NCI-H1930 (cell line): ENCODE data around the gene COMMD2.

ENCODE experiments used
- DNase-seq, 2 experiments: peaks; one replicate each; lab custom pipeline; 2025; lab: John Stamatoyannopoulos, UW

COMMD2 gene

DNA sequence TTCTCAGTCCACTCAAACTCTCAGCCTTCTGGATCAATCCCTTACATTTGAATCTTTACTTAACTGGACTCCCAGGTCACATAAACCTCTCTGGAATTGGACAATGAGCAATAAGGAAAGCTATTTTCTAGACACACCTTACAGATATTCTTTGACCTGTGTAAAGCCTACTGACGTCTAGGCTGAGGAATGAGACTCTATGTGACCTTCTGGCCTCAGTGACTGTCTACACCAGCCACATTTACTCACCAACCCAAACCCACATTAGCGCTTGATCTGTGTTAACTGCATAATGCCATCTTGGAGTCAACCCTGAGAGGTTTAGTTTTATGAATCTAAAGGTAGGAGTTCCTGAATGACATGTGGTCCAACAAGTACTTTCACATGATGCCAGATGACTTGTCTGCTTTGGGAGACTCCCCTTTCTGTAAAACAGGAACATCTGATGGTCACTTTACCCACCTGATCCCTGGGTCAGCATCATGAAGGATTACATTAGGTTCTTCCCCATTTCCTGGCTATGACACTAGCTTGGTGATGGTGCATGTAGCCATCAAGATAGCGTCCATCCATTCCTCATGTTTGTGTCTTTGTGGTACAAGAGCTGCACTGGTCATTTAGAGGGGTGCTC, 11.4 kb upstream of the COMMD2 start:
- DNase-seq: no peak

DNA sequence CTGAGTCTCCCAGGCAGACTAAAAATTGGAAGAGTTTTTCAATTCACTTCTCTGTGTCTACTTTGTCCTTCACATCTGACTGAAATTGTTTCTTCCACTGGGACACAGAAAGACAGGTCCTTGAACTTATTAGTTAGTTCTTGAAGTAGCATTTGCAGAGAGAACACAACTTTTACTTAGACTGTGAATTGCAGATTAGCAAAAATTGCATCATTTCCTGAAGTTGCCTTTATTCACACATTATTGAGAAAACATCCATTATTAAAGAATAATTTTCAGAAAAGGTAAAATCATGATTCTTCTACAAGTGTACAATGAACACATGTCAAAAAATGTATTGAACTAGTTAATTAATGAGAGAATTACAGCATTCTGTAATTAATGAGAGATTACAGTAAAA, 1.4 kb upstream of the COMMD2 start:
- DNase-seq: no peak

DNA sequence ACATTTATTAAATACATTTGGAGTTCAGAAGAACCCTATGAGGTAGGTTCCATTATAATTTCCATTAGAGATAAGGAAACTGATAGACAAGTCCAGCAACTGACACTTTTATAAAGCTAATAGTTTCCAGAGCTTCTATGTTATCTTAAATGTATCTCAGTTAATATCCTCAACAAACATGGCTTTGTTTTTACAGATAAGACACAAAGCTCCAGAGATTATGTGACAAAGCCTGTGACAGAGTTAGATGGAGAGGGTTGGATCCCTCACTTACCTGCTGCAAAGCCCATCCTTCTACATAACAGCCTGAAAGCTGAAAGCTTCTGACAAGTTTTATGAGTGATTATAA, 473 bp upstream of the COMMD2 start:
- DNase-seq: no peak

DNA sequence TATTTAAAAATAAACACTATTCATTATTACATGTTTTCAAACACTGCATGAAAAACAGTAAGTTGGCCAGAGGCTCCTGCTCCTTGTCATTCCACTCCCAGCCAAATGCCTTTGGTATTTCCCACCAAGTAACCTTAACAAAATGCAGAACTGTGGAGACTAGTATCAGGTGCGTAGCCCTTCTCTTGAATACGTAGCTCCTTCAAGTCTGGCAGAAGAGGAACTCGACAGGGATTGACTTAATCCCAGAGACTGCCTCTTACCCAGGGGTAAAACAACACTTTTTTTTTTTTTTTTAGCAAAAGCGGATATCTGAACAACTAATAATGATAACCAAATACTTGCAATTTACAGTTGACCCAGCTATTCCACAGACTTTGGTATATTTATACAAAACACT, 738 bp downstream of the COMMD2 start:
- peak in 1 of 2 experiments; percentile 1 for DNase-seq

GRCh38 chr3:149744606-149745005, 7.7 kb downstream of the COMMD2 start:
- no peak for DNase-seq

GRCh38 chr3:149744151-149744550, 8.1 kb downstream of the COMMD2 start:
- no peak for DNase-seq

- DNase-seq: no peak
Measured at GRCh38 chr3:149739396-149739795, 12.9 kb downstream of the COMMD2 start.

DNA sequence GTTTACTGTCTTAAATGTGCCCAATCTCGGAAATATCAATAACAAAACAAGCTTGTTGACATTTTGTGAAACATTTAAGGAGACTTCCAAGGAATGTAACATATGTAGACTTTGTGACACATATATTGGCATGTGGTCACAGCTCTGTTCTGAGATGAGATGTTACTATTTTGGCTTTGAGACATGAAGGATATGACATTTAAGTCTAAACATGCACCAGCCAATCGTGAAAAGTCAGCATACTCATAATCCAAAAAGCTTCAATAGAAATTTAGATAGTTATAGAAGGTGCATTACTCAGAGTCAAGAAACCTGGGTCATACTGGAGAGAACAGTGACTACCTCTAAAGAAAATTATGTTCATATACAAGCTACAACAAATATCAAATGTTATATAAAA, 13.4 kb downstream of the COMMD2 start:
- DNase-seq: no peak

DNA sequence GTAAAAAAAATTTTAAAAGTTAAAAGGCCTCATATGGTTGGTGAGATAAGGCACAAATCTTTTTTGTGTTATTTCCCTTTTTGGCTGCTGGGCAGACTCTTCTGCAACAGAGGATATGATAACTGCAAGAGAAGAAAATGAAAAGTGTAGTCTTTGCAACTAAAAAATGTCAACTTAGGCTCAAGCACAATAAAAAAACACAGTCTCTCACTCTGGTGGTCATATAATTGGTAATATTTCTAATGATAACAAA, 15.4 kb downstream of the COMMD2 start:
- DNase-seq: no peak

DNA sequence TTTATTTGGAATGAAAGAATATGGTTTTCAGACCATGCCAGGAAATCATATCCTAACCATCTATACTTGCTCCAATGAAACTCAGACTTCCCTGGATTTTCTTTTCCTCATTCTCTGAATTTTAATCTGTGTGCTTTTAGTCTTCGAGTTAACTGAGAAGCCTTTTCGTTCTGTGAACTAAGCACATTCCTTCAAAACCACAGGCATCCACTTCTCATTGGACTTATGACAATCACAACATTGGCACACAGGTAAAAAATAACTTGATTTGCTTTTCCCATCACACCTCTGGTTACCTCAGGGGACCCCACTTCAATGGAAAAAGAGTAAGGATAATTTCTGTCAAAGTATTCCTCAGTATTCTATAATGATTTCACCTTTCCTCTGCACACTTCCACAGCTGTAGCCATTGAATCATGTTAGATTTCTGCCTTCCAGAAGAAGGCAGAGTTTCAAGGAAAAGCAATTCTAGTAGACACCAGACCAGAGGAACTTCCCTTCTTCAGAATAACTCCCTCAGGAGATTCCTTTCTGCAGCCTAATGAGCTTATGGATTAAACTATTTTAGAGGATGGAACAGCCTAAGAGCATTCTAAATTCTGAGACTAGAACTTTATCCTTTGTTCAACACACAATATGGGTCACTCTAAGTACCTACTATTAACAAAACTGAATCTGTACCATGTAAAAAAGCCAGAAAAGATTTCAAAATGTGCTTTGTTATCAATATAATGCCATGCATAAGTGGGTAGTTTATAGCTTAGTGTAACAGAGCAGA, 15.9 kb downstream of the COMMD2 start:
- DNase-seq: no peak

GRCh38 chr3:149732234-149732633, 20.1 kb downstream of the COMMD2 start:
- no peak for DNase-seq

- DNase-seq: no peak
Measured at GRCh38 chr3:149727656-149728055, 24.6 kb downstream of the COMMD2 start.

DNA sequence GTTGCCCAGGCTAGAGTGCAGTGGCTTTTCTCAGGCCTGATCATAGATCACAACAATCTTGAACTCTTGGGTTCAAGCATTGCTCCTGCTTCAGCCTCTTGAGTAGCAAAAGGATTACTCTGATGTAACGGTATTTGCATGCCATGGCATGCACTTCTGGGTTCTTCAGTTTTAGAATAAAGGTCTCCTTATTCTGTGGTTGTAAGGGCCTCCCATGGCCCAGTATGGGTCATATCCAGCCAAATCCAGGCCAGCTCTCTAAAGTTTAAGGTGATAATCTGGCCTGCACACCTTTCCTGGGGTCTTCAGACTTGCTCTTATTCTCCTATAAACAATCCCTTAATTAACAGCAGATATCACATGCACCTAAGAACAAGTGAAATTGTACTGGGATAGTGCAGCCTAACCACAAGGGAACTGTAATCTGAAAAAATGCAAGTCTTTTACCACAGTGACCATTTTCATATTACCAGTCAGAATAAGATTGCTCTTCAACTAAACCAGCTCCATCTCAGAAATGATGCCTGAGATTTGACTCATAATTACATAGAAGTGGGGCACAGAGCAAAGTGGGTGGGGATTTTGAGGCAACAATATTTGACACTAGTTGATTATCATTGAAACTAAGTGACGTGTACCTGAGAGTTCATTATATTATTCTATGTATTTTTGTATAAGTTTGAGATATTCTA, 25.4 kb downstream of the COMMD2 start:
- no peak for DNase-seq

DNA sequence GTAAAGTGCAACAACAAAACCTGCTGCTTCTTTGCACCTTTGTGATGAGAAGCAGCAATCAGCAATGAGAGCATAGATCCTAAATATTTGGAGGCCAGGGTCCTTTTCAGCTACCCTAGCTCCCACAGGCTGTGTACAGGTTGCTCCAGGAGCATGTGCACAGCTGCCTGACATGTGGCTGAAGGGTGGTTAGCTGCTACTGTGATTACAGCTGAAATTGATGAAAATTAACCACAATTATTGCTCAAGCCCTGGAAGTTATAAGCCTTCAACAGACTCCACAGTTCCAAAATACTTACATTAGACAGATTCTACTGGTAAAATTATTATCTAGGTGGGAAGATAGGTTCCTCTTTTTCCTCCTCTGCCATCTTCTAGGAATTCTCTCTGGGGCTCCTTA, 28.5 kb downstream of the COMMD2 start:
- no peak for DNase-seq

- no peak for DNase-seq
Measured at GRCh38 chr3:149720918-149721317, 31.4 kb downstream of the COMMD2 start.

- peak in 1 of 2 experiments; percentile 5 for DNase-seq
Measured at GRCh38 chr3:149717391-149718056, 34.8 kb downstream of the COMMD2 start.

DNA sequence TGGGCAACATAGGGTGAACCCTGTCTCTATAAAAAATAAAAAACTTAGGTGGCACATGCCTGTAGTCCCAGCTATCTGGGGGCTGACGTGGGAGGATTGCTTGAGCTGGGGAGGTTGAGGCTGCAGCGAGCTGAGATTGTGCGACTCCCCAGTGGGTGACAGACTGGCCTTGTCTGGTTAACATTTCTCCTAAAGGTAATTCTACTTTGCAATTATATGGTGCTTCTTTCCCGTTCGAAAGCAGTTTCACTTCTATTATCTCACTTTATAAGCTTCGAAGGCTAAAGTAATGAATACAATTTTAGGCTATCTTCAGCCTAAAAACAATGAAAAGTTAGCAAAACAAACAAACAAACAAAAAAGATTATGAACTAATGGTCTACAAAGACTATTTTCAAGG, 35.3 kb downstream of the COMMD2 start:
- DNase-seq: no peak

GRCh38 chr3:149715247-149715646, 37.0 kb downstream of the COMMD2 start:
- DNase-seq: no peak

DNA sequence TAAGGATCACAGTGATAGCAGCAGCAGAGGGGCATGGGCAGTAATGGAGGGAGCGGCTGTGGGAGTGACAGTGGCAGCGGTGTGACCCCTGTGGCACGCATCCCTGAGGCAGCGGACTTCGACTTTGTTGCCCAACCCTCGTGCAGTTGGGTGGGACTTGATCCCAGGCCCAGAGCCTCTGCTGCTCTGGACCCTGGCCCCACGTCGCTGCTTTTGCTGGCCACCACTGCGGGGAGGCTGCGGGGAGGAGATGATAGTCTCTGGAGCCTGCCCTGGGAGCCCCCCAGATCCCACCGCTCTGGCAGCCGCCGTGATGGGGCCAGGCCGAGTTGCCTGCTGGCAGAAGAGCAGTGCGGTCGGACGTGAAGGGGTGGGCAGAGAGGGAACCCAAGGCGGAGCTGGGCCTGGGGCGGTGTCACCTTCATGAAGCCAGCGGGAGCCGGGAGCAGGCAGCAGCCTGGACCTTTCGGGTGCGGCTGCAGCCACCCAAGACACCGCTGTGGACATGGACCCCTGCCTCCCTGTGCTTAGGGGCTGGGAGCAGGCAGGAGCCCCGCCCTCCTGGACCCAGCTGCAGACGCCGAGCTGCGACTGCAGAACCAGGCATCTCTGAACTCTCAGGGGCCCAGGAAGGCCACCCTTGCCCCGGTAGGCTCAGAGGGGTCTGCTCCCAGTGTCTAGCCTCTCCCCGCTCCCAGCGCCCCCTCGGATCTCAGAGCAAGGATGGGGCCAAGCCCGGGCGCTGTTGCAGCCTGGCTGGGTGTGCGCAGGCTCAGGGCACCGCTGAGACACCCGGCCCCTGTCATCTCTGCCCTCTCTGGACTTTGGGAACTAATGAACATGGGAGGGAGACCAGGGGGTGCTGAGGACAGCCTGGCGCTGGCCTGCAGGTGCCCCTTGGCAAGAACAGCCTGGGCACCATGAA, 38.3 kb downstream of the COMMD2 start:
- DNase-seq: no peak

DNA sequence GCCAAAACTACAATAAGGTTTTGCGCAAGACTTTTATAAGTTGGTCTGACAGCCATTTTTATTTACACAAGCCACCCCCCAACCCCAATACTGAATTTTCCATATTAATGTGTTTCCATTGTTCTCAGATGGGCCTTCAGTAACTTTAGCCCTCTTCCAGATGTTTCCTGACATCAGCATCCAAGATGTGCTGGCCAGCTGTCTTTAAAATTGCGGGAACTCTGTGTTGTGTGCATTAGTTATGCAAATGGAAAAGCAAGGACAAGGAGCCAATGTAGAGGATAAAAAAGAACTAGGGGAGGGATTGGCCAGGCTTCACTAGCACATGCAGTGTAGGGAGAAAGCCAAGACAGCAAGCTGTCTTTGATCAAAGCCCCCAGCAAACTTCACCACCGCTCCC, 45.4 kb downstream of the COMMD2 start:
- no peak for DNase-seq

- DNase-seq: no peak
Measured at GRCh38 chr3:149705416-149705815, 46.9 kb downstream of the COMMD2 start.

- no peak for DNase-seq
Measured at GRCh38 chr3:149703466-149703865, 48.8 kb downstream of the COMMD2 start.
